ENCODE data around the gene KBTBD13.
A peak's percentile ranks its signal among the peaks of the same experiment; 100 is the strongest.

KBTBD13 gene

GRCh38 chr15:65085990-65086679 is 9.6 kb downstream of the KBTBD13 start:
- H3K79me1 ChIP-seq (replicated peaks; ENCODE audit: low read length, poor library complexity, severe bottlenecking) = no peaks in the 10 kb centered on the region
- H4K91ac ChIP-seq (ENCODE audit: low read length) = no peak overlapping the region

GRCh38 chr15:65086680-65087111 is 10.2 kb downstream of the KBTBD13 start:
- Histone ChIP-seq H2BK120ac (ENCODE audit: low read depth, low read length) (no peak overlapping the region), H3K4me1 (ENCODE audit: control insufficient read depth, insufficient read depth, low read depth, low read length) (peaks cover 21% of the 10 kb centered on the region), H2AFZ (ENCODE audit: low read depth, low read length) (no peak overlapping the region), H3K36me3 (ENCODE audit: control insufficient read depth in 1 of 2, insufficient read depth in 2 of 2, low read depth in 1 of 2, low read length in 2 of 2) (peaks cover 0 to 4% of the 10 kb centered on the region in 2 experiments), H3K4ac (ENCODE audit: low read depth in 1 of 2, low read length in 2 of 2) (no peak overlapping the region), H3K18ac (ENCODE audit: low read depth in 1 of 2, low read length in 2 of 2) (no peak overlapping the region), H3K9me3 (ENCODE audit: control insufficient read depth, low read length) (no peaks in the 10 kb centered on the region), H3K79me1 (replicated peaks; ENCODE audit: low read length, poor library complexity, severe bottlenecking) (no peaks in the 10 kb centered on the region), H3K27ac (ENCODE audit: low read length, poor library complexity, severe bottlenecking) (no peak overlapping the region), H3K9ac (ENCODE audit: low read length) (no peak overlapping the region), H3K4me3 (ENCODE audit: insufficient read depth in 1 of 2, low read depth in 1 of 2, low read length in 2 of 2) (no peak overlapping the region), H3K14ac (ENCODE audit: low read length in 2 of 2) (no peak overlapping the region), H2AK5ac (ENCODE audit: low read length, severe bottlenecking) (no peak overlapping the region), H3K27me3 (ENCODE audit: control insufficient read depth in 1 of 2, insufficient read depth in 1 of 2, low read length in 2 of 2) (peaks cover 53 to 60% of the 10 kb centered on the region in 2 experiments), H3K23ac (ENCODE audit: low read length in 2 of 2) (no peak overlapping the region), H2BK15ac (ENCODE audit: low read depth, poor library complexity, severe bottlenecking) (no peak overlapping the region), H2BK5ac (ENCODE audit: low read depth, low read length, poor library complexity, severe bottlenecking) (no peak overlapping the region), H4K91ac (ENCODE audit: low read length) (no peak overlapping the region), H4K8ac (ENCODE audit: low read length) (no peak overlapping the region), H2BK12ac (ENCODE audit: low read length in 2 of 2) (no peak overlapping the region), H3K4me2 (ENCODE audit: low read length, poor library complexity, severe bottlenecking) (no peak overlapping the region)
- 86% methylated on average over 6 of the region's 6 CpGs for WGBS
- DNase-seq = no peak

More at GRCh38 chr15:65085990-65086679, 9.6 kb downstream of the KBTBD13 start:
- Histone ChIP-seq H4K8ac (ENCODE audit: low read length) (no peak overlapping the region), H3K9me3 (ENCODE audit: control insufficient read depth, low read length) (no peaks in the 10 kb centered on the region), H3K4me3 (ENCODE audit: insufficient read depth in 1 of 2, low read depth in 1 of 2, low read length in 2 of 2) (no peak overlapping the region), H3K4me2 (ENCODE audit: low read length, poor library complexity, severe bottlenecking) (no peak overlapping the region), H3K18ac (ENCODE audit: low read depth in 1 of 2, low read length in 2 of 2) (no peak overlapping the region), H2BK5ac (ENCODE audit: low read depth, low read length, poor library complexity, severe bottlenecking) (no peak overlapping the region), H3K23ac (ENCODE audit: low read length in 2 of 2) (no peak overlapping the region), H3K36me3 (ENCODE audit: control insufficient read depth in 1 of 2, insufficient read depth in 2 of 2, low read depth in 1 of 2, low read length in 2 of 2) (peaks cover 0 to 4% of the 10 kb centered on the region in 2 experiments), H3K4ac (ENCODE audit: low read depth in 1 of 2, low read length in 2 of 2) (no peak overlapping the region), H3K27ac (ENCODE audit: low read length, poor library complexity, severe bottlenecking) (no peak overlapping the region), H3K9ac (ENCODE audit: low read length) (no peak overlapping the region), H2BK15ac (ENCODE audit: low read depth, poor library complexity, severe bottlenecking) (no peak overlapping the region), H3K14ac (ENCODE audit: low read length in 2 of 2) (no peak overlapping the region), H2AFZ (ENCODE audit: low read depth, low read length) (no peak overlapping the region), H2BK12ac (ENCODE audit: low read length in 2 of 2) (no peak overlapping the region), H3K27me3 (ENCODE audit: control insufficient read depth in 1 of 2, insufficient read depth in 1 of 2, low read length in 2 of 2) (peaks cover 59 to 65% of the 10 kb centered on the region in 2 experiments), H2AK5ac (ENCODE audit: low read length, severe bottlenecking) (no peak overlapping the region), H2BK120ac (ENCODE audit: low read depth, low read length) (no peak overlapping the region), H3K4me1 (ENCODE audit: control insufficient read depth, insufficient read depth, low read depth, low read length) (peaks cover 21% of the 10 kb centered on the region)
- 91% methylated on average over 6 of the region's 6 CpGs for WGBS
- DNase-seq = no peak

- H3K14ac ChIP-seq (ENCODE audit: low read length in 2 of 2) = no peak overlapping the region
- no peak overlapping the region for H3K4me3 ChIP-seq (ENCODE audit: insufficient read depth in 1 of 2, low read depth in 1 of 2, low read length in 2 of 2)
- H2BK5ac ChIP-seq (ENCODE audit: low read depth, low read length, poor library complexity, severe bottlenecking) = no peak overlapping the region
- no peak overlapping the region for H2BK120ac ChIP-seq (ENCODE audit: low read depth, low read length)
- no peak overlapping the region for H3K18ac ChIP-seq (ENCODE audit: low read depth in 1 of 2, low read length in 2 of 2)
- H2BK12ac ChIP-seq (ENCODE audit: low read length in 2 of 2) = no peak overlapping the region
- H3K36me3 ChIP-seq (ENCODE audit: control insufficient read depth in 1 of 2, insufficient read depth in 2 of 2, low read depth in 1 of 2, low read length in 2 of 2) = peaks cover 0 to 4% of the 10 kb centered on the region in 2 experiments
- H4K91ac ChIP-seq (ENCODE audit: low read length) = no peak overlapping the region
- no peak for DNase-seq
- 82% methylated on average over 3 of the region's 3 CpGs for WGBS
- no peak overlapping the region for H2AFZ ChIP-seq (ENCODE audit: low read depth, low read length)
- H3K4ac ChIP-seq (ENCODE audit: low read depth in 1 of 2, low read length in 2 of 2) = no peak overlapping the region
- H2AK5ac ChIP-seq (ENCODE audit: low read length, severe bottlenecking) = no peak overlapping the region
- peaks cover 19% of the 10 kb centered on the region for H3K4me1 ChIP-seq (ENCODE audit: control insufficient read depth, insufficient read depth, low read depth, low read length)
- H3K4me2 ChIP-seq (ENCODE audit: low read length, poor library complexity, severe bottlenecking) = no peak overlapping the region
- H3K27me3 ChIP-seq (ENCODE audit: control insufficient read depth in 1 of 2, insufficient read depth in 1 of 2, low read length in 2 of 2) = peaks cover 46 to 52% of the 10 kb centered on the region in 2 experiments
- H3K23ac ChIP-seq (ENCODE audit: low read length in 2 of 2) = no peak overlapping the region
- no peaks in the 10 kb centered on the region for H3K79me1 ChIP-seq (replicated peaks; ENCODE audit: low read length, poor library complexity, severe bottlenecking)
- no peak overlapping the region for H3K27ac ChIP-seq (ENCODE audit: low read length, poor library complexity, severe bottlenecking)
- H3K9ac ChIP-seq (ENCODE audit: low read length) = no peak overlapping the region
- H3K9me3 ChIP-seq (ENCODE audit: control insufficient read depth, low read length) = no peaks in the 10 kb centered on the region
- H2BK15ac ChIP-seq (ENCODE audit: low read depth, poor library complexity, severe bottlenecking) = peak overlapping the region; percentile 74
- no peak overlapping the region for H4K8ac ChIP-seq (ENCODE audit: low read length)
Observed at GRCh38 chr15:65087411-65087810, 10.9 kb downstream of the KBTBD13 start.

GRCh38 chr15:65087873-65088642 is 11.5 kb downstream of the KBTBD13 start:
- Histone ChIP-seq H4K91ac (ENCODE audit: low read length) (peak overlapping the region; percentile 35), H3K27me3 (ENCODE audit: control insufficient read depth in 1 of 2, insufficient read depth in 1 of 2, low read length in 2 of 2) (peaks cover 40 to 47% of the 10 kb centered on the region in 2 experiments), H2AFZ (ENCODE audit: low read depth, low read length) (no peak overlapping the region), H3K14ac (ENCODE audit: low read length in 2 of 2) (no peak overlapping the region), H2BK15ac (ENCODE audit: low read depth, poor library complexity, severe bottlenecking) (no peak overlapping the region), H4K8ac (ENCODE audit: low read length) (no peak overlapping the region), H3K36me3 (ENCODE audit: control insufficient read depth in 1 of 2, insufficient read depth in 2 of 2, low read depth in 1 of 2, low read length in 2 of 2) (peaks cover 0 to 6% of the 10 kb centered on the region in 2 experiments), H3K23ac (ENCODE audit: low read length in 2 of 2) (no peak overlapping the region), H3K4me3 (ENCODE audit: insufficient read depth in 1 of 2, low read depth in 1 of 2, low read length in 2 of 2) (no peak overlapping the region), H3K18ac (ENCODE audit: low read depth in 1 of 2, low read length in 2 of 2) (no peak overlapping the region), H2BK12ac (ENCODE audit: low read length in 2 of 2) (no peak overlapping the region), H3K9ac (ENCODE audit: low read length) (no peak overlapping the region), H2BK5ac (ENCODE audit: low read depth, low read length, poor library complexity, severe bottlenecking) (no peak overlapping the region), H3K4me2 (ENCODE audit: low read length, poor library complexity, severe bottlenecking) (no peak overlapping the region), H3K4ac (ENCODE audit: low read depth in 1 of 2, low read length in 2 of 2) (no peak overlapping the region), H3K4me1 (ENCODE audit: control insufficient read depth, insufficient read depth, low read depth, low read length) (peaks cover 17% of the 10 kb centered on the region), H3K79me1 (replicated peaks; ENCODE audit: low read length, poor library complexity, severe bottlenecking) (no peaks in the 10 kb centered on the region), H2BK120ac (ENCODE audit: low read depth, low read length) (no peak overlapping the region), H2AK5ac (ENCODE audit: low read length, severe bottlenecking) (no peak overlapping the region), H3K9me3 (ENCODE audit: control insufficient read depth, low read length) (no peaks in the 10 kb centered on the region), H3K27ac (ENCODE audit: low read length, poor library complexity, severe bottlenecking) (no peak overlapping the region)
- DNase-seq = no peak
- 94% methylated on average over 13 of the region's 13 CpGs for WGBS
